ENCODE data around the gene ZNF333.

The ZNF333 gene

GRCh38 chr19:14689598-14690503 lies at the start of gene ZNF333:
ZNF333 (plus strand) TSS chr19:14690048; CDS start chr19:14693492, 3,444 bp downstream.
- DNase-seq = no peak

GRCh38 chr19:14648506-14648905 lies 41.3 kb upstream of the ZNF333 start:
- no peak for DNase-seq

GRCh38 chr19:14649020-14649419 lies 40.8 kb upstream of the ZNF333 start:
- DNase-seq = no peak

DNA sequence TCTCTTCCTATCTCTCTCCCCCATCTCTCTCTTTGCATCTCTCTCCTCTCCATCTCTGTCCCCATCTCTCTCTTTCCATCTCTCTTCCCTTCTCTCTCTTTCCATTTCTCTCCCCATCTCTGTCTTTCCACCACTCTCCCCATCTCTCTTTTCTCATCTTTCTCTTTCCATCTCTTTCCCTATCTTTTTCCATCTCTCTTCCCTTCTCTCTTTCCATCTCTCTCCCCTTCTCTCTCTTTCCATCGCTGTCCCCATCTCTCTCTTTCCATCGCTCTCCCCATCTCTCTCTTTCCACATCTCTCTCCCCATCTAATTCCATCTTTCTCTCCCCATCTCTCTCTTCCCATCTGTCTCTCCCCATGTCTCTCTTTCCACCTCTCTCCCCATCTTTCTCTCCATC lies 39.7 kb upstream of the ZNF333 start:
- DNase-seq = no peak

GRCh38 chr19:14654786-14655560 lies 34.9 kb upstream of the ZNF333 start:
- DNase-seq = no peak

DNA sequence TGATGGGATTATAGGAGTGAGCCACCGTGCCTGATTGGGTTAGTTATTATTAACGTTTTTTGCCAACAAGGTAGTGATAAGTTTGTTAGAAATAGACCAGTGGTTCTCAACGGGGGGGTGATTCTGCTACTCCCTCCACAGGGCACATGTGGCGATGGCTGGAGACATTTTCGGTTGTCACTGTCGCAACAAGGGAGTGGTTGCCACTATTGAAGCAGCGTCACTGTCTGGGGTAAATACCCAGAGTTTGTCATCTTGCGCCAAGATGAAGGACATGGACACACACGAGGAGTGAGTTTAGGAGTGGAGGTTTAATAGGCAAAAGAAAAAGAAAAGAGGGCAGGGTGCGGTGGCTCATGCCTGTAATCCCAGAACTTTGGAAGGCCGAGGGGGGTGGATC lies 34.1 kb upstream of the ZNF333 start:
- DNase-seq = no peak

DNA sequence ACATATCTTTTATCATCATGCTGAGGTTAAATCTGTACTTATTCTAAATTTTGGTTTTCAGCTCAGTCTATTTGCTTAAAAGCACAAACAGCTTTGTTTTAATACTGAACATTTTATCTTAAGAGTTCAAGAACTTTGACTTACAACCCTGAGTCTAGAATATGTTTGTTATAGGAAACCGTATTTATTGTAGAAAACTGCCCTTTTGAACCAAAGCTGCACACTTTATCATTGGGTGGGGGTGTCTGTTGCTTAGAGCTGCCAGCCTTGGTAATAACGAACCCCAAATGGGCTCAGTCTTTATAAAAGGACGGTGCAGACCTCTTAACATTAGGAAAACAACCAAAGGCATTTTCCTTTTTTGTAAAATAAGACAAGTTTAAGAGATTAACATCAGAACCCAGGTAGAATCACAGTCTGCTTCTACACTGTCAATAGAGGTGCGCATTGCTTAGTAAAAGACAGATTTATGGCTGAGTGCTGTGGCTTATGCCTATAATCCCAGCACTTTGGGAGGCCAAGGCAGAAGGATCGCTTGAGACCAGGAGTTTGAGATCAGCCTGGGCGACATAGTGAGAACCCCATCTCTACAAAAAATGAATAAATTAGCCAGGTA lies 29.9 kb upstream of the ZNF333 start:
- no peak for DNase-seq

GRCh38 chr19:14661372-14661924 lies 28.4 kb upstream of the ZNF333 start:
- DNase-seq = no peak

- DNase-seq = no peak
Observed at GRCh38 chr19:14669940-14670339, 19.9 kb upstream of the ZNF333 start.

DNA sequence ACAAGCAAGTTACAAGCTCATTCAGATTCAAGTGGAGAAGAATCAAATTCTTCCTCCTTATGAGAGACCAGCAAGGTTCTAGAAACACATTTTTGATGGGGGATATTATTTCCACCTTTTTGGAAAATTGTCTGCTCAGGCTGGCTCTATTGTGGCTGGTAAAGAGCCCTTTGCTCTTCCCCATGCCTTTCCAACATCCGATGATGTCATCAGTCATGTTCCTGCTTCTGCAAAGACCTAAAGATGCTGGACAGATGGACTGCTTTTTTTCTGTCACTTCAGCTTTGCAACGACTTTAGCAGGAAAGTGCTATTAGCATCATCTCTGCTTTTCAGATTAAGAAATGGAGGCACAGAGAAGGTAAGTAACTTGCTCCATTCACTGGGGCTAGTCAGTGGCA lies 19.4 kb upstream of the ZNF333 start:
- no peak for DNase-seq

DNA sequence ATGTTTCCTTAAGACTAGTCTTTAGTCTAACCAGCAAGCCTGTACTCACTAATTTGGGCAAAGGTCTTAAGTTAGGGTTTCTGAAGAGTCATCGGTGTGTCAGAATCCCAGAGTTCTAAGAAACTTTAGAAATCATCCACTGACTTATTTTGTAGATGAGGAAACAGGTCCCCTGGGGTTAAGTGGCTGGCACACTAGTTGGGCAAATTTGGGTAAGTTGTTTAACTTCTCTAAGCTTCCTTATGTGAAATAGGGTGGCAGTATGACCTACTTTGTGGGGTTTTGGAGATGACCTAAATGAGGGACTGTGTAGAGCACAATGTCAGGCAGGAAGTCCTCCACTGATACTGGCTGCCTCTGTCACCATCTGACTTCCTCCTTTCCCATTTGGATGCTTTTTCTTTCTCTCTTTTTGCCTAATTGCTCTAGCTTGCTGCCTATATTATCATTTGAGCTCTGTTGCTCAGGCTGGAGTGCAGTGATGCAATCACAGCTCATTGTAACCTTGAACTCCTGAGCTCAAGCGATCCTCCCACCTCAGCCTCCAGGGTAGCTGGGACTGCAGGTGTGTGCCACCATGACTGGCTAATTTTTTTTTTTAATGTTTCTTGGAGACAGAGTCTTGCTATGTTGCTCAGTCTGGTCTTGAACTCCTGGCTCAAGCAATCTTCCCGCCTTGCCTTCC lies 17.5 kb upstream of the ZNF333 start:
- no peak for DNase-seq

- no peak for DNase-seq
Observed at GRCh38 chr19:14673088-14673487, 16.8 kb upstream of the ZNF333 start.

DNA sequence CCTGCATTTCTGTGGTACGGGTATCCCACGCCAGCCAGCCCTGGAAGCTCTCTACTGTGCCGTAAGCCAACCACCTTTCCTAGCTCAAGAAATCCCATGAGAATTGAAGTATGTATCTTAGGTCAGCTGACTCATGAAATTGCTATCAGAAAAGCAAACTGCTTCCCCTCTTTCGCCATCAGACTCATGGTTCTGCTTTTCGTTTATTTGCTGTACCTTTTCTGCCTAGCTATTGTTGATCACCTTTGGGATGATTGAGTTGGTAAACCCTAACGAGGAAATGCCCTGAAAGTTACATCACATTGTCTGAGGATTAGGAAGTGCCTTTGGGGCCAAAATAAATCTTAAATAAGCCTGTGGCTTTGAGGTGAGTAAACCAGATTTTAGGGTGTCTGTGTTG lies 15.1 kb upstream of the ZNF333 start, which contains the start of gene ADGRE3:
ADGRE3 (minus strand) TSS at position 81 of the 400 bp plus-strand sequence; CDS start at position 7, 74 bp downstream.
- no peak for DNase-seq

GRCh38 chr19:14676762-14677161 lies 13.1 kb upstream of the ZNF333 start:
- DNase-seq = no peak

DNA sequence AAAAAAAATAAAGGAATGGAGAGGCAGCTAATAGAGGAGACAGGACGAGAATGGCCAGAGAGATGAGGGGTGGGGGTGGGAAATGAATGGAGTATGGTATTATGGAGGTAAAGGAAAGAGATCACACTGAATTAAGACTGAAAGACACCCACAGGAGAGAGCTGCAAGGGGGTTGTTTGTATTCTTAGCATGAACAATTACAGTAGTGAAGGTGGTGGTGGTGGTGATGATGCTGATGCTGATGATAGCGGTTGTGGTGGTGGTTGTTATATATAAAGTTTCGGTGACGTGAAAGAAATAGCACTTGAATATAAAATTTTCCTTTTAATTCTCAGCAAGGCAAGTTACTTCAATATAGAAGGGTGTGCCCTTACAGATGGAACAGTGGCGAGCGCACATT lies 12.4 kb upstream of the ZNF333 start:
- no peak for DNase-seq

GRCh38 chr19:14678199-14678598 lies 11.6 kb upstream of the ZNF333 start:
- no peak for DNase-seq

DNA sequence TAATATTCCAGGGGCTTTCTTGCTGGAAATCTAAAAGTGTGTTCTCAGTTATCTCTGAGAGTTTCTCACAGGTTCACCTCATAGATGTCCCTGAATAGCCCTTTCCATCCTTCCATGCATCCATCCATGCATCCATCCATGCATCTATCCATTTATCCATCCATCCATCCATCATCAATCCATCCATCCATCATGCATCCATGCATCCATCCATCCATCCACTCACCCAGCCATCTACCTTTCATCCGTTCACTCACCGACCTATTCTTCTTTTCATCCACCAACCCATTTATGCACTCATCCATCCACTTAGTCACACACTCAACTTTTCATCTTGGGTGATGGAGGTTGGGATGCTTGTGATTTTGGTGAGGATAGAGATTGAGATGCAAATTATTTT lies 7.8 kb upstream of the ZNF333 start:
- DNase-seq = no peak

GRCh38 chr19:14683439-14683838 lies 6.4 kb upstream of the ZNF333 start:
- no peak for DNase-seq

DNA sequence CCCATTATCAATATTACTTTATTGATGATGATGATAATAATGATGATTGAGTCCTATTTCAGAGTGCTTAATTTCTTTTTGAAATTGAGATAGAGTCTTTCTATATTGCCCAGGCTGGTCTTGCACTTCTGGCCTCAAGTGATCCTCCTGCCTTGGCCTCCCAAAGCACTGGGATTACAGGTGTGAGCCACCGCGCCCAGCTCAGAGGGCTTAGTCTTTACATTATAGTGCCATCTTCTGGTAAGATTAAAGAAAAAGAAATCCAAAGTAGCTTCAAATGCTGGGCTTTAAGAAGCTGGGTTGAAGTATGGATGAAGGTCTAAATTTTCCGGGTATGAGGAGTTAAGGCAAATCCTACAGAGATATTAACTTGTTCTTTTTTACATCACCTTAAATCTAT lies 3.4 kb upstream of the ZNF333 start:
- DNase-seq = no peak

DNA sequence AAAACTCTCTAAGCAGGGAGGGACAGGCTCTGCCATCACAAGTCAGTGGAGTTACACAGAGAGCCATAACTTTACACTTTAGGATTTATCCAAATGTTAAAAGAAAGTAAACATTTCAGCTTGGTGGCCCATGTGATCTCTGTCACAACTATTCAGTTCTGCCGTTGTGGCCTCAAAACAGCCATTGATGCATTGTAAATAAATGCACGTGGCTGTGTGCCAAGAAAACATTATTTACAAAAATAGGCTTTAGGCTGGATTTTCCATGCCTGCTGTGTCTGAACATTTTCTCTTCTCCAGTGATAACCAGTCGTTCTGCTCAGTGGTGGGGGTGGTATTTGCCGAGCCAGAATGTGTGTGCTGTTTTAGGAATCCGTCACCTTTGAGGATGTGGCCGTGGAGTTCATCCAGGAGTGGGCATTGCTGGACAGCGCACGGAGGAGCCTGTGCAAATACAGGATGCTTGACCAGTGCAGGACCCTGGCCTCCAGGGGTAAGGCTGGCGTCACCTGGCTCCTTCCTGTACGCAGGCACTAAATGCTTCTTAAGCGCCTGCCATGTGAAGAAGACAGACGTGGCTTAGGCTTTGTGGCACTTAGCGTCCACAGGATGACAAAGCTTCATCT lies 4.9 kb downstream of the ZNF333 start:
- no peak for DNase-seq

DNA sequence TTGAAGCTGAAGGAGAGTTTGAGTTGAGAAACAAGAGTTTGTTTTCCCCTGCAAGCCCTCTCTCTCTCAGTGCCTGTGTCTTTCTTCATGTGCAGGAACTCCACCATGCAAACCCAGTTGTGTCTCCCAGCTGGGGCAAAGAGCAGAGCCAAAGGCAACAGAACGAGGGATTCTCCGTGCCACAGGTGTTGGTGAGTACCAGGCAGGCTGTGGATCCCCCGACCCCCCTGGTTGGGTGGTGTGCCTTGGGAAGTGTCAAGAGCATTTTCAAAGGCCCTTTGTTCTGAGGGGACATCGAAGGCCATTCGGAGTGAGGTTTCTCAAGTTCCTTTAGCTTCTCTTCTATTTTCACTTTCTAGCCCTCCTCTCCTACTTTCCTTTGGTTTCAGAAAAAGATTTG lies 5.6 kb downstream of the ZNF333 start:
- no peak for DNase-seq

DNA sequence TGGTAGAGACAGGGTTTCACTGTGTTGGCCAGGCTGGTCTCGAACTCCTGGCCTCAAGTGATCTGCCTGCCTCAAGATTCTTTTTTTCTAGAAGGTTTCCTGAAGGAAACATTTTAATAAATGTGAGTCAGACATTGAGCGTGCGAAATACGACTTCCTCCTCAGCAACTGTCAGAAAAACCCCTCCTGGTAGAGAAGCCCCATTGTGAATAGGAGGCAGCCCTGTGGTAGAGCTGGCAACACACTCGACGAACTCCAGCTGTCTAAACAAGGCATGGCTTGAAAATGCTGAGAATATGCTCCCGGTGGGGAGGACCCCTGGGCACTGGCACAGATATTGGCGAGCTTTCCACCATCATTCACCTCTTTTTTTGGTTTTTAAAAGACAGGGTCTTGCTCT lies 9.8 kb downstream of the ZNF333 start:
- no peak for DNase-seq

All from SIG-M5 (cell line).